SK-N-SH (cell line): ENCODE measurements around the gene VPS35L. TPM values are rescaled to one million over a fixed set of nuclear protein-coding genes. Genes with fewer than 3 reads are reported as not detected.

Experiments
- CTCF ChIA-PET: fragments of 300-600, 350-600 bp; formaldehyde crosslinking; extraction: SDS; loops from one replicate; lab custom pipeline; 2021; lab: Yijun Ruan, JAX
- POLR2A ChIA-PET: fragments of 350-600 bp; sonication (Branson Sonifier 250); formaldehyde crosslinking; extraction: SDS; loops from one replicate; lab custom pipeline; 2020; ENCODE audit warnings: antibody characterized with exemption, inconsistent platforms; lab: Yijun Ruan, JAX
- DNase-seq: peaks from one replicate; pipeline ENCODE4 v3.0.0; 2012
- H2AFZ ChIP-seq: fragments of 200-600 bp; sonication (generic); 2 replicates; pipeline ENCODE4 v1.8.1; 2016; ENCODE audit warnings: antibody characterized with exemption, mild to moderate bottlenecking, low read depth
- H3F3A ChIP-seq: fragments of 200-600 bp; sonication (generic); replicated peaks from 2 replicates; pipeline ENCODE3; 2016; ENCODE audit warnings: antibody characterized with exemption, mild to moderate bottlenecking; ENCODE audit not compliant: insufficient read depth
- H3K27ac ChIP-seq, 2 experiments: fragments of 200-500 bp in 1 of 2; fragments of 200-600 bp in 1 of 2; sonication (Bioruptor generic) in 1 of 2; sonication (generic), shearing (Covaris generic) in 1 of 2; 2 replicates each; pipeline versions ENCODE4 v1.5.1 to v1.6.1; 2014 to 2016; ENCODE audit warnings: low read depth in 2 of 2, inconsistent platforms in 1 of 2, low read length in 1 of 2, mild to moderate bottlenecking in 1 of 2, mixed read lengths in 1 of 2
- H3K27me3 ChIP-seq: fragments of 200-600 bp; sonication (generic), shearing (Covaris generic); 2 replicates; pipeline ENCODE4 v1.6.1; 2016; ENCODE audit warnings: mixed run types; ENCODE audit not compliant: insufficient read depth
- H3K36me3 ChIP-seq, 2 experiments: fragments of 200-500 bp in 1 of 2; fragments of 200-600 bp in 1 of 2; sonication (Bioruptor generic) in 1 of 2; sonication (generic) in 1 of 2; replicated peaks in 1 of 2; 2 replicates each; pipeline versions ENCODE3 to v1.5.1; 2014 to 2016; ENCODE audit warnings: low read length in 1 of 2, mild to moderate bottlenecking in 1 of 2; ENCODE audit not compliant: insufficient read depth in 2 of 2, control insufficient read depth in 1 of 2
- H3K4me1 ChIP-seq, 2 experiments: fragments of 200-500 bp in 1 of 2; fragments of 200-600 bp in 1 of 2; sonication (Bioruptor generic) in 1 of 2; sonication (generic), shearing (Covaris generic) in 1 of 2; 2 replicates each; pipeline versions ENCODE4 v1.5.1 to v1.6.1; 2014 to 2016; ENCODE audit warnings: low read depth in 1 of 2, low read length in 1 of 2, mixed run types in 1 of 2; ENCODE audit not compliant: insufficient read depth in 2 of 2, control insufficient read depth in 1 of 2
- H3K4me2 ChIP-seq: fragments of 200-600 bp; sonication (generic), shearing (Covaris generic); 2 replicates; pipeline ENCODE4 v1.6.1; 2017; ENCODE audit warnings: mixed run types
- H3K4me3 ChIP-seq, 2 experiments: fragments of 200-500 bp in 1 of 2; fragments of 200-600 bp in 1 of 2; sonication (Bioruptor generic) in 1 of 2; sonication (generic), shearing (Covaris generic) in 1 of 2; 2 replicates each; pipeline versions ENCODE4 v1.5.1 to v1.8.1; 2014 to 2016; ENCODE audit warnings: low read depth in 2 of 2, inconsistent platforms in 1 of 2, low read length in 1 of 2, mild to moderate bottlenecking in 1 of 2, mixed read lengths in 1 of 2, moderate library complexity in 1 of 2
- H3K79me2 ChIP-seq: fragments of 200-600 bp; sonication (generic); 2 replicates; pipeline ENCODE4 v1.8.1; 2017; ENCODE audit warnings: mild to moderate bottlenecking; ENCODE audit not compliant: insufficient read depth
- H3K9ac ChIP-seq: fragments of 200-600 bp; sonication (generic); 2 replicates; pipeline ENCODE4 v1.6.1; 2017; ENCODE audit warnings: mixed run types
- H3K9me2 ChIP-seq: fragments of 200-600 bp; sonication (generic); 2 replicates; pipeline ENCODE4 v1.6.1; 2017; ENCODE audit warnings: mixed run types
- H3K9me3 ChIP-seq: fragments of 200-600 bp; sonication (generic); 2 replicates; pipeline ENCODE4 v1.6.1; 2017; ENCODE audit warnings: mixed run types, mild to moderate bottlenecking, moderate library complexity
- H4K20me1 ChIP-seq: fragments of 200-600 bp; sonication (generic); 2 replicates; pipeline ENCODE4 v1.6.1; 2017; ENCODE audit warnings: mild to moderate bottlenecking, mixed run types; ENCODE audit not compliant: insufficient read depth
- CHD2 ChIP-seq: fragments of 150-350 bp; IDR thresholded peaks from 2 replicates; pipeline ENCODE4 v1.6.1; 2018; ENCODE audit warnings: low read length; ENCODE audit not compliant: partially characterized antibody
- CTCF ChIP-seq: fragments of 200-600 bp; sonication (generic); IDR thresholded peaks from 2 replicates; pipeline ENCODE4 v1.6.1; 2017; ENCODE audit warnings: antibody characterized with exemption, mild to moderate bottlenecking, moderate library complexity
- ELF1 ChIP-seq: IDR thresholded peaks from 2 replicates; pipeline ENCODE4 v1.4.0; 2012
- EP300 ChIP-seq, 2 experiments: IDR thresholded peaks; 2 replicates each; pipeline versions ENCODE4 v1.4.0 to v1.6.1; 2012; ENCODE audit warnings: borderline replicate concordance in 1 of 2, low read depth in 1 of 2, low read length in 1 of 2
- EZH2phosphoT487 ChIP-seq: fragments of 200-600 bp; sonication (generic); IDR thresholded peaks from 2 replicates; pipeline ENCODE4 v1.6.1; 2017; ENCODE audit warnings: low read depth, mixed run types, mild to moderate bottlenecking, antibody characterized with exemption, moderate library complexity, borderline replicate concordance
- FOXM1 ChIP-seq: IDR thresholded peaks from 2 replicates; pipeline ENCODE4 v1.4.0; 2012; ENCODE audit warnings: low read depth, mild to moderate bottlenecking
- IRF3 ChIP-seq: fragments of 150-350 bp; IDR thresholded peaks from 2 replicates; pipeline ENCODE4 v1.6.1; 2016; ENCODE audit warnings: mild to moderate bottlenecking, low read depth, low read length
- MAX ChIP-seq: IDR thresholded peaks from 2 replicates; pipeline ENCODE4 v1.4.0; 2012; ENCODE audit warnings: low read depth
- NRF1 ChIP-seq: IDR thresholded peaks from 2 replicates; pipeline ENCODE4 v1.6.1; 2012; ENCODE audit warnings: low read depth, mild to moderate bottlenecking, low read length
- PBX3 ChIP-seq: IDR thresholded peaks from 2 replicates; pipeline ENCODE4; 2012
- POLR2AphosphoS5 ChIP-seq: IDR thresholded peaks from 2 replicates; pipeline ENCODE4 v1.6.1; 2012; ENCODE audit warnings: low read depth, low read length
- RAD21 ChIP-seq: IDR thresholded peaks from 2 replicates; pipeline ENCODE4 v1.6.1; 2012; ENCODE audit warnings: mild to moderate bottlenecking, low read length
- REST ChIP-seq: IDR thresholded peaks from 2 replicates; pipeline ENCODE4 v1.6.1; 2012; ENCODE audit warnings: mild to moderate bottlenecking, low read depth, low read length, moderate library complexity
- RFX5 ChIP-seq: IDR thresholded peaks from 2 replicates; pipeline ENCODE4 v1.6.1; 2012; ENCODE audit warnings: mild to moderate bottlenecking, improper control_type of control experiment, low read length
- SIN3A ChIP-seq: IDR thresholded peaks from 2 replicates; pipeline ENCODE4 v1.6.1; 2012; ENCODE audit warnings: low read depth, mild to moderate bottlenecking, low read length, moderate library complexity, borderline replicate concordance
- SMC3 ChIP-seq: IDR thresholded peaks from 2 replicates; pipeline ENCODE4 v1.6.1; 2012; ENCODE audit warnings: low read depth, low read length, improper control_type of control experiment
- TAF1 ChIP-seq: IDR thresholded peaks from 2 replicates; pipeline ENCODE4 v1.6.1; 2012; ENCODE audit warnings: low read depth, mild to moderate bottlenecking, low read length, moderate library complexity, borderline replicate concordance
- USF2 ChIP-seq: fragments of 150-350 bp; IDR thresholded peaks from 2 replicates; pipeline ENCODE4 v1.6.1; 2017; ENCODE audit warnings: antibody characterized with exemption, low read length, low read depth, borderline replicate concordance
- ZBTB33 ChIP-seq: IDR thresholded peaks from 2 replicates; pipeline ENCODE4 v1.4.0; 2012; ENCODE audit warnings: low read depth, borderline replicate concordance
- WGBS: methylation state at CpG from one replicate; pipeline ENCODE4 v1.1.6; 2017; ENCODE audit warnings: low lambda C conversion rate; 5-methylcytosine and 5-hydroxymethylcytosine counted together
- polyA plus RNA-seq, 3 experiments: library from polyadenylated mRNA; depleted of rRNA; stranded (reverse); fragments of >200 nt; gene quantifications; 2 replicates each; pipeline ENCODE4 v1.2.3, GENCODE V29; 2012

The VPS35L gene
- polyA plus RNA-seq, 1 of the 3 experiments (the other 2 are of a cell fraction) = 35.3 TPM

- no peak for TF ChIP-seq EP300 (IDR thresholded peaks at IDR 0.05; ENCODE audit: borderline replicate concordance in 1 of 2, low read depth in 1 of 2, low read length in 1 of 2)
- TF ChIP-seq, all 33 proteins: peak for 0
These were observed 58.3 kb downstream of the VPS35L start (continued) for GRCh38 chr16:19613834-19614233.

GRCh38 chr16:19616241-19616640, 60.7 kb downstream of the VPS35L start:
- Histone ChIP-seq H3K4me2 (no peak overlapping the region), H3K79me2 (no peaks in the 10 kb centered on the region), H3K4me3 (no peak overlapping the region), H3K4me1 (no peaks in the 10 kb centered on the region), H3K9ac (no peak overlapping the region), H4K20me1 (no peaks in the 10 kb centered on the region), H2AFZ (no peak overlapping the region), H3K36me3 (peaks cover 0 to 6% of the 10 kb centered on the region in 2 experiments), H3F3A (no peaks in the 10 kb centered on the region), H3K27me3 (no peaks in the 10 kb centered on the region), H3K27ac (no peak overlapping the region), H3K9me3 (no peaks in the 10 kb centered on the region), H3K9me2 (no peaks in the 10 kb centered on the region)
- ChIA-PET CTCF (interaction anchor here (1.1 to 4.4 kb wide), 2 partner anchors 16 to 291 kb away, joined by 3 to 29 read pairs; no protein-coding TSS in a partner anchor), POLR2A (no interaction called here)
- no peak for DNase-seq
- TF ChIP-seq NRF1 (no peak), PBX3 (no peak), ZBTB33 (no peak), MAX (no peak), IRF3 (no peak), CTCF (no peak), POLR2AphosphoS5 (no peak), RAD21 (no peak), EZH2phosphoT487 (no peak), ELF1 (no peak), SMC3 (no peak), USF2 (no peak), REST (no peak), RFX5 (no peak), FOXM1 (no peak), TAF1 (no peak), SIN3A (no peak), CHD2 (no peak)
- 96% methylated on average over 6 of the region's 6 CpGs for whole genome bisulfite sequencing
